GM23338 (cell line): ENCODE data around the gene DUS2. TPM values are rescaled to one million over a fixed set of nuclear protein-coding genes. Genes with fewer than 3 reads are reported as not detected.

Experiments
- CREB1 ChIP-seq: fragments of 250-450 bp; sonication (Bioruptor Pico); IDR thresholded peaks from 2 replicates; pipeline ENCODE4 v1.5.0; 2020; ENCODE audit warnings: low read depth, mild to moderate bottlenecking, moderate library complexity
- ETS1 ChIP-seq: IDR thresholded peaks from 2 replicates; pipeline ENCODE4 v1.6.1; 2016; ENCODE audit warnings: antibody characterized with exemption
- EZH2 ChIP-seq: fragments of 200-600 bp; sonication (generic); IDR thresholded peaks from one replicate; pipeline ENCODE4 v1.8.0; 2017; ENCODE audit warnings: antibody characterized with exemption, mild to moderate bottlenecking, low read depth; ENCODE audit not compliant: unreplicated experiment
- EZH2phosphoT487 ChIP-seq: fragments of 200-600 bp; sonication (generic); IDR thresholded peaks from one replicate; pipeline ENCODE4 v1.8.1; 2018; ENCODE audit warnings: antibody characterized with exemption; ENCODE audit not compliant: unreplicated experiment
- JUNB ChIP-seq: IDR thresholded peaks from one replicate; pipeline ENCODE4 v1.6.1; 2016; ENCODE audit warnings: antibody characterized with exemption; ENCODE audit not compliant: unreplicated experiment
- NANOG ChIP-seq: IDR thresholded peaks from 2 replicates; pipeline ENCODE4 v1.6.1; 2016; ENCODE audit warnings: antibody characterized with exemption, borderline replicate concordance
- POLR2AphosphoS5 ChIP-seq: IDR thresholded peaks from 2 replicates; pipeline ENCODE4 v1.6.1; 2016; ENCODE audit warnings: antibody characterized with exemption, low read depth
- REST ChIP-seq: IDR thresholded peaks from one replicate; pipeline ENCODE4 v1.6.1; 2018; ENCODE audit warnings: antibody characterized with exemption; ENCODE audit not compliant: unreplicated experiment
- ZNF114 ChIP-seq: fragments of 250-450 bp; sonication (Bioruptor Pico); IDR thresholded peaks from 2 replicates; pipeline ENCODE4 v1.5.0; 2020; ENCODE audit warnings: mild to moderate bottlenecking, moderate library complexity
- ZNF462 ChIP-seq: fragments of 250-450 bp; sonication (Bioruptor Pico); IDR thresholded peaks from 2 replicates; pipeline ENCODE4 v1.5.0; 2020; ENCODE audit warnings: mild to moderate bottlenecking, moderate library complexity
- polyA plus RNA-seq: library from polyadenylated mRNA; unstranded; fragments of >200 nt; fragmentation: Nextera tagmentation; extraction: Ambion mirVana; gene quantifications from 2 replicates; pipeline ENCODE4 v1.2.1, GENCODE V29; 2016
- total RNA-seq: library from RNA; depleted of rRNA; stranded (reverse); fragments of >200 nt; shearing (Covaris generic); gene quantifications from 2 replicates; pipeline ENCODE4 v1.2.3, GENCODE V29; 2014

Gene DUS2
- total and polyA plus RNA-seq, 2 experiments from 2014 or later, result 13.3 to 26.4 TPM

GRCh38 chr16:68115851-68116250, 92.8 kb downstream of the DUS2 start (continued):
- TF ChIP-seq ZNF462 (no peak), ZNF114 (no peak), EZH2 (no peak), CREB1 (CRISPR knock-in tag) (no peak), ETS1 (no peak), POLR2AphosphoS5 (no peak), NANOG (no peak), REST (no peak), EZH2phosphoT487 (no peak), JUNB (no peak)
